Uterus (tissue), 2 donors: ENCODE measurements around the gene NDUFB2.

Experiments used
- CTCF ChIP-seq, 4 experiments: fragments of 200-600 bp in 2 of 4; fragments of 450-650 bp in 2 of 4; sonication (generic) in 2 of 4; IDR thresholded peaks; one replicate each; pipeline ENCODE4 v1.5.1; 2016 to 2019; ENCODE audit warnings: antibody characterized with exemption in 4 of 4, mild to moderate bottlenecking in 2 of 4, moderate library complexity in 1 of 4
- POLR2A ChIP-seq, 2 donors: fragments of 450-650 bp; IDR thresholded peaks; one replicate each; pipeline ENCODE4 v1.6.1; 2016; ENCODE audit warnings: antibody characterized with exemption in 2 of 2, mild to moderate bottlenecking in 1 of 2, moderate library complexity in 1 of 2

GRCh38 chr7:140724706-140725105 lies 28.2 kb downstream of the NDUFB2 start:
- no peak for TF ChIP-seq POLR2A (IDR thresholded peaks at IDR 0.05)
- no peak for TF ChIP-seq CTCF (IDR thresholded peaks at IDR 0.05)
